GM21737 (cell line): ENCODE measurements around the gene TJP3.

Source experiments
- ATAC-seq: cut with Tn5 transposase; IDR thresholded peaks from one replicate; pipeline ENCODE4 v1.9.1; 2021; ENCODE audit warnings: mild to moderate bottlenecking, moderate library complexity; ENCODE audit not compliant: unreplicated experiment

Gene TJP3

DNA sequence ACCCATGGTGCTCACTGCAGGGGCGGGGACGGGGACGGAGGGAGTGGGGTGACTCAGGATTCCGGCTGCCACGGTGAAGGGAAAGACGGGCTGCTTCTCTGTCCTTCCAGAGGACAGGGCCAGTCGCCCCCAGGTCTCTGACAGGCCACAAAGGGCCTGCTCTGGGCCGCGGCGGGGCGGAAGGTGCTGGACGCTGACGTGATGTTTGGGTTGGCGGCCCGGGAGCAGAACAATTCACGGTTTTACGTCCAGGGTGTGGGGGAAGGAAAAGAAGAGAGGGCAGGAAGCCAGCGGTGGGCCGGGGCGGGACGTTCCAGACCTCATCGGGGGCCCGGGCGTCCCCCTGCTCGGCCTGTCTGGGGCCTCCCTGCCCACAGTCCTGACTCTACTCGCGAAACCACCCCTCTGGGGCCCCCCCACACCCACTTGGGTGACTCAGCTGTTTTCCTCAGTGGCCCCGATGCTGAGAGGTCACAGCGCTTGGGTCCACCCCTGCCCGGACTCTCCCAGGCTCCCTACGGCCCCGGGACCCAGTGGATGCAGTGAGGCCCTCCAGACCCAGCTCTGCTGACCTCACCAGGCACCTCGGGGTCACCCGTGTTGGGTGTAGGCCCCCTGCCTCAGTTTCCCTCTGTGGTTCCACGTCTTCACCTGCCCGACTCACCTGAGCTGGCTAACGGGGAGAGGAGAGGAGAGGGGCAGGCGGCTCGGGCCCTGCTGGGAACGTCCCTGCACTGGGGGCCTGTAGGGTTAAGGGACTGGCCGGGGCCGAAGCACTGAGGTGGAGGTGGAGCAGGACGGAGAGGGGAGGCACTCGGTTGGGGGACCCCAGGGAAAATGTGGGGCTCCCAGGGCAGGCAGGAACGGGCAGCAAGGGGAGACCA lies 37.1 kb upstream of the TJP3 start:
- ATAC-seq: no peak

- ATAC-seq: no peak
Measured at GRCh38 chr19:3671680-3672574, 36.3 kb upstream of the TJP3 start.

DNA sequence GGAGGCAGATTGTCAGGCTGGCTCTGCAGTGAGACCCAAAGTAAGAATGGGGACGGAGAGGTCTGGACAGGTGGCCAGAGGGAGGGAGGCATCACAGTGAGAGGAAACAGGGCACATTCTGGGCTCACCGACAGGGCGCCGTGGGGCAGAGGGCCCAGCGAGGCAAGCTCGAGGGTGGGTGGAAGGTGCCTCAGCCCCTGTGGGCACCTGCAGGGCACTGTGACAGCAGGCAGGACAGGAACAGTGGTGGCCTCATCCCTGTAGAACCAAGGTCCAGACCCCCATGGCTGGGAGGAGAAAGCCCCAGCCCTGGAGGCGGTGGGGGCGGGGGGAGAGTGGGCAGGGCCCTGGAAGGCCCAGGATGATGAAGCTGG lies 35.6 kb upstream of the TJP3 start:
- ATAC-seq: no peak

DNA sequence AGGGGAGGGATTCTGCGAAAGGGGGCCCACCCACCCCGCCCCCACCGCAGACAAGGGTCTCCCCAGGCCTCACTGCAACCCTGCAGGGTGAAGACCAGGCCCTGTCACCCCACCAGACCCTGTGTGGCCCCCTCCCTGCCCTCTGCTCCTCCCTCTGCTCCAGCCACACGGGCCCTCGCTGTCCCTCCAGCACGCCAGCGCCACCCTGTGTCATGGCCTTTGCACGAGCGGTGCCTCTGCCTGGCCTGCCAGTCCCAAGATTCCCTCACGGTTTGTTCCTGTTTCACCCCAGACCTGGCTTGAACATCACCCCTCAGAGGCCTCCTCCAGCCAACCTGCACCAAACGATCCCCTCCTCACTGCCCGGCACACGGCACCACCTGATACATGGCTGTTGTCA lies 35.2 kb upstream of the TJP3 start:
- no peak for ATAC-seq

GRCh38 chr19:3673506-3674439 lies 34.4 kb upstream of the TJP3 start:
- no peak for ATAC-seq

DNA sequence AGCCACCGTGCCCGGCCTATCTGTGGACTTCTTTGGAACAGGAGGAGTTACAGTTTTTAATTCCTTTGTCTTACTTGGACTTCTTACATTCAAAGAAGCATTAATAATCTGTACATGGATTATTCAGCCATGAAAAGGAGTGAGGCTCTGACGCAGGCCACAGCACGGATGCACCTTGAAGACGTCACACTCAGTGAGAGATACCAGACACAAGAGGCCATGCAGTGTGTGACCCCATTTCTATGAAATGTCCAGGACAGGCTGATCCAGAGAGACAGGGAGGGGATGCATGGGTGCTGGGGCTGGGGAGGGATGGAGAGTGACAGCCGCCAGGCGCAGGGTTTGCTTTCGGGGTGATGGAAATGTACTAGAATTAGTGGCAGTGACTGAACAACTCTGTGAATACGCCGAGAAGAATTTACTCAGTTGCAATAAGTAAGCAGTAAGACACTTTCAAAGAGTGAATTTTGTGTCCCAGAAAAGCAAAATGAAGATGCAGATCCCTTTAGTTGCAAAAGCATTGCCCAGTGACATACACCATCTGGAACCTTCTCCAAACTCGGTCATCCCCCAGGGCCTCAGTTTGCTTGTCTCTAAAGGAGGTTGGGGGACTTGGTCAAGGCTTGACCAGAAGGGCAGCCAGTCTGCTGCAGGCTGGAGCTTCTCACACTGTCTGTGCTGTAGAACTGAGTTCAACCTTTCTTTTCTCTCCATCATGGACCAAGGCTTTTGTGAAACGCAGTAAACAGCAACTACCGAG lies 33.2 kb upstream of the TJP3 start:
- ATAC-seq: no peak

DNA sequence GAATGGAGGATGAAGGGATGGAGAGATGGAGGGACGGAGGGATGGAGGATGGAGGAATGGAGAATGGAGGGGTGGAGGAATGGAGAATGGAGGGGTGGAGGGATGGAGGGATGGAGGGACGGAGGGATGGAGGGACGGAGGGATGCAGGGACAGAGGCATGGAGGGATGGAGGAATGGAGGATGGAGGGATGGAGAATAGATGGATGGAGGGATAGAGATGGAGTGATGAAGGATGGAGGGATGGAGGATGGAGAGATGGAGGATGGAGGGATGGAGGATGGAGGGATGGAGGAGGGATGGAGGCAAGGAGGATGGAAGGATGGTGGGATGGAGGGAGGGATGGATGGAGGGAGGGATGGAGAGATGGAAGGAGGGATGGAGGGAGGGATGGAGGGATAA lies 30.0 kb upstream of the TJP3 start:
- no peak for ATAC-seq

DNA sequence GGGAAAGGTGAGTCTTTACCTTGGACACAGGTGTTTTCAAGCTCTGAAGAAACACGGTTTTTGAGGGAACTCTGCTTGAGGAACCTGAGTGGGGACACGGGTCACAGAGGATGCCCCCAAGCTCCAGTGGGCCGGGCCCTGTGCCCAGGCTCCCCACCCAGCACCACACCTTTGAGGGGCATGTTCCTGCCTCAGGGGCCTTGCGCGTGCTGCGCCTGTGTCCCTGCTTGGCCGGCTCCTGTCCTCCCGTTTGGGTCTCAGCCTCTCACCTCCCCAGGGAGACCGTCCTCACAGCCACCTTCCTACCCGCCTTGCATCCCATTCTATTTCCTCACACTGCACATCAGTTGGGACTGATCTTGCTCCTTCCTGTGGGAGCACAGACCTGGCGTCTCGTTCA lies 29.0 kb upstream of the TJP3 start:
- ATAC-seq: no peak

- ATAC-seq: no peak
Measured at GRCh38 chr19:3679581-3679980, 28.6 kb upstream of the TJP3 start.

- ATAC-seq: no peak
Measured at GRCh38 chr19:3680939-3681338, 27.2 kb upstream of the TJP3 start.

DNA sequence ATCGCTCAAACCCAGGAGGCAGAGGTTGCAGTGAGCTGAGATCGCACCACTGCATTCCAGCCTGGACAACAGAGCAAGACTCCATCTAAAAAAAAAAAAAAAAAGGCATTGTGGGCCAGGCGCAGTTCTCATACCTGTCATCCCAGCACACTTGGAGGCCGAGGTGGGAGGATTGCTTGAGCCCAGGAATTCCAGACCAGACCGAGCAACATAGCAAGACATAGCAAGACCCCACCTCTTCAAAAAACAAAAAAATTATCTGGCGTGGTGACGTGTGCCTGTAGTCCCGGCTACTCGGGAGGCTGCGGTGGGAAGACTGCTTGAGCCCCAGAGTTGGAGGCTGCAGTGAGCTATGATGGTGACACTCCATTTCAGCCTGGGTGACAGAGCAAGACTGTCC lies 25.9 kb upstream of the TJP3 start:
- ATAC-seq: no peak

DNA sequence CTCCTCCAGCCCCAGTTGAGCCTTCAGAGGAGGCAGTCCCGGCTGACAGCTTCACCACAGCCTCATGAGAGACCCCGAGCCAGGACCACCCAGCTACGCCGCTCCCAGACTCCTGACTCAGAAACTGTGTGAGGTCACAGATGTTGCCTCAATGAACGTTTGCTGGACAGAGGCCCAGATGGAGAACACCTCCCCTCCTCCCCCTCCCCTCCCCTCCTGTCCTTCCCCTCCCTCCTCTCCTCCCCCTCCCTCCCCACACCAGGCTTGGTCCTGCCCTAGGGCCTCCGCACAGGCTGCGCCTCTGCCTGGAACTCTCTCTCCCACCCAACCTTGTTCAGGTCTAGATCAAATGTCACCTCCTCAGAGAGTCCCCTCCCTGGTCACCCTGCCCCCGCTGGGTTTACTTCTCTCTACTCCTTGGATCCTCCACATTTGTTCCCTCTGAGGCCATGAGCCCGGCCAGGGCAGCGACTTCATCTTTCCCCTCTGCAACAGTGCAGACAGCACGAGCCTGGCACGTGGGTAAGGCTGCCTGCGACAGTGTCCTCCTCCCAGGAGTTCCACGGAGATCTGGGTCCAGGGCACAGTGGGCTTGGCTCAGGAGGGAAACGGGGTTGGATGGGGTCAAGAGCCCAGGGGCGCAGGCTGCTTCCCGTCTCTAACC lies 25.3 kb upstream of the TJP3 start:
- ATAC-seq: no peak

GRCh38 chr19:3683405-3684053 lies 24.7 kb upstream of the TJP3 start:
- ATAC-seq: no peak

DNA sequence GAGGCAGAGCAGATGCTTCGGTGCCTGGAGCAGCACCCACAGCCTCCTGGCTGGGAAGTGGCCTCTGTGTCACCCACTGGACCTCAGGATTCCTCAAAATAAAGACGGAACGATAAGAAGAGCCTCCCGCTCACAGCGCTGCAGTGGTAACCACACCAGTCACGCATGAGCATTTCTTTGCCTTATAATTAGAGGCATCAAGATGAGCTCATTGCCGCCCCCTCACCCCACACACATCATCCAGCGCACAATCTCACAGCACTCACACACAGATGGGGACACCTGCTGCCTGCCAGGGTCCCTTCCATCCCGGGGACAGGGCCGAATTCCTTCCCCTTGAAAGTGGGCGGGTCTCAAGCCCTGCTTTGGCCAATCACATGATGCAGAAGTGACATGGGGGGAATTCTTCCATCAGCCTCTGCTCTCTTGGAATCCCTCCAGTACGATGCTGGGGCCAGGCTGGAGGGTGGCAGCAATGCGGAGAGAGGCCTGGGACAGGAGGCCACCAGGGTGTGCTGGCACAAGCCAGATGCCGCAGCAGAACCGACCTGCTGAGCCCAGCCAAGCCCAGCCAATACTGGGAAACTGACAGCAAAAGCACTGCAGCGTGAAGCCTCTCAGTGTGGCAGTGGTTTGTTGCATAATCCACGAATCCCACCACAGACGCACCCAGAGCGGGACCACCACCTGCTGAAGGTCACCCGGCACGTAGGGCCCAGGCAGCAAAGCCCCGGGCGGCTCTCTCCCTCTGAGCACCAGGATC lies 23.9 kb upstream of the TJP3 start:
- no peak for ATAC-seq

- no peak for ATAC-seq
Measured at GRCh38 chr19:3684817-3685410, 23.3 kb upstream of the TJP3 start.

- ATAC-seq: no peak
Measured at GRCh38 chr19:3687393-3687773, 20.8 kb upstream of the TJP3 start.

GRCh38 chr19:3687774-3688706 lies 20.1 kb upstream of the TJP3 start:
- no peak for ATAC-seq
